T follicular helper cell (primary cell): ENCODE results near the gene MAP3K13.

Source experiments
- DNase-seq: peaks from one replicate; pipeline ENCODE4 v3.0.0-alpha.2; 2020; ENCODE audit warnings: low read depth
- total RNA-seq, 2 experiments: gene quantifications; one replicate each; lab custom pipeline; 2026; lab: John Stamatoyannopoulos, UW

MAP3K13 gene
- total RNA-seq = 12.8 to 14.7 reads per million in 2 experiments

DNA sequence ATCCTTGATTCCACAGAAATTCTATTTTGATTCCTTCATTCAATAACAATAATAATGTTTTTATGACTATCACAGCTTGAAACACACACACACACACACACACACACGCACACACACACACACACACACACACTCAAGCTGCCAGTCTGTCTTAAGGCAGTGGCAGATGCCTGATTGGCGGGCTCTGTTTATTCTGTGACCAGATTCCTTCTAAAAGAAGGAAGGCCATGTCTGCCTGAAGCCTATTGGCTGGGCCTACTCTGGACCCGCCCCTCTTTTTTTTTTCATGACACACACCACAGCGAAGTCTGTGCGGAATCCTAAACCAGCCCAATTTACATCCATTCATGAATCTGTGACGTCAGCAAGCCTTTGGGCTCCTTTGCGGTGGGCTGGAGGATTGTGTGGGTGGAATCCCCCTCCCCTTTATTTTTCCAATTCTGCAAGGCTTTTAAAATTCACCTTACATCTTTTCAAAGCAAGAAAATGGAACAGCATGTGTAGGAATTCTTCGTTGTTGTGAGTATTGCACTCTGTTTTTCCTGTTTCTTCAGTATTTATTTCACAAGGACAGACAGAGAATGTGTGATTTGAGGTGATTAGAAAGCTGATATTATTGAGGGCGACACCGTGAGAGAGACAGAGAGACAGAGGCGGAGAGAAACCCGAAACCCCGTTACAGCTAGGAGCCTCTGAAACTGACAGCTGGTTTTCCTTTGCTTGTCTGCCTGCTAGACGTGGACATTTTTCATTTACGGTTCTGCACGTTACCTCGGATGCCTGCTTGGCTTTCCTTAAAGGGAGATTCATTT lies at the start of gene MAP3K13:
Gene MAP3K13 (plus strand): TSS at position 287 of the 812 bp plus-strand sequence. CDS start 65,446 bp downstream, outside the sequence.
- peak; percentile 3 for DNase-seq

GRCh38 chr3:185313693-185314246 lies 49.2 kb upstream of the MAP3K13 start:
- DNase-seq = no peak

- no peak for DNase-seq
Measured at GRCh38 chr3:185316740-185317412, 46.1 kb upstream of the MAP3K13 start.

DNA sequence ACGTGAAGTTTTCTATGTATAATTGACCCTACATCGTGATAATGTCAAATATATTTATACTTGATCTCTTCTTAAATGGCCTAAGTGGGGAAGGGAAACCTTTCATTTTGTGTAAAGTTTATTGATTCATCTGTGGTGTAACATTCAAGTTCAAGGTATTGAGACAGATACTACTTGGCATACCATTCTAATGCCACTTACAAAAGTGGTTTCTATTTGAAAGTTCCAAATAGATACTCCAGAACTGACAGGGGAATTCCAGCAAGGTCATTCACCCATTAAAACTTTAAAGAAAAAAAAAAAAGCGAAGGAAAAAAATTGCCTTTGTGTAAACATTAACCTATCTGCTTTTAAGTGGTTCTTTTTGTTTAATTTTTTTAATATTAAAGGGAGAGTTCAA lies 45.3 kb upstream of the MAP3K13 start:
- DNase-seq = no peak

- DNase-seq = no peak
Measured at GRCh38 chr3:185318141-185318540, 44.8 kb upstream of the MAP3K13 start.

DNA sequence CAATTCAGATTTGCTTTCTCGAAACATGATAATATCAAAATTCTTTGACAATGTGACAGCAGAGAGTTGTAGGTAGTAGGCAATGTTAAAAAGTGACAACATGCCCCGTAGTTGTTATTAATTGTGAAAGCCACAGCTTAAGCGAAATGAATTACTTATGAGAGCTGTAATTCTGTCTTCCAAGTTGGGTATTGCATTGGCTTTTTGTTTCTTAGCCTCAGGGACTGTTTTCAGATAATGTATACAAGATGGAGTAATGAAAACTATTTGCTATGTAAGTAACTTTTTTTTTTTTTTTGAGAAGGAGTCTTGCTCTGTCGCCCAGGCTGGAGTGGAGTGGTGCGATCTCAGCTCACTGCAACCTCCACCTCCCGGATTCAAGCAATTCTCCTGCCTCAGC lies 43.1 kb upstream of the MAP3K13 start:
- no peak for DNase-seq

DNA sequence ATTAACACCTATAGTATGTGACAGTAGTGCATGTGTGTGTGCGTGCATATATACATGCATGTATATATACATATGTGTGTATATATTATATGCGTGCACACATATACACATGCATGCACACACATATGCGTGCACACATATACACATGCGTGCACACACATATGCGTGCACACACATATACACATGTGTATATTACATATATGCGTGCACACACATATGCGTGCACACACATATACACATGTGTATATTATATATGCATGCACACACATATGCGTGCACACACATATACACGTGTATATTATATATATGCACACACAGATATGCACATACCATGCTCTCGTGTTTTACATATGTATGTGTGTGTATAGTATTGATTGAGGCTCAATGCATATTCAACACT lies 42.0 kb upstream of the MAP3K13 start:
- DNase-seq = no peak

DNA sequence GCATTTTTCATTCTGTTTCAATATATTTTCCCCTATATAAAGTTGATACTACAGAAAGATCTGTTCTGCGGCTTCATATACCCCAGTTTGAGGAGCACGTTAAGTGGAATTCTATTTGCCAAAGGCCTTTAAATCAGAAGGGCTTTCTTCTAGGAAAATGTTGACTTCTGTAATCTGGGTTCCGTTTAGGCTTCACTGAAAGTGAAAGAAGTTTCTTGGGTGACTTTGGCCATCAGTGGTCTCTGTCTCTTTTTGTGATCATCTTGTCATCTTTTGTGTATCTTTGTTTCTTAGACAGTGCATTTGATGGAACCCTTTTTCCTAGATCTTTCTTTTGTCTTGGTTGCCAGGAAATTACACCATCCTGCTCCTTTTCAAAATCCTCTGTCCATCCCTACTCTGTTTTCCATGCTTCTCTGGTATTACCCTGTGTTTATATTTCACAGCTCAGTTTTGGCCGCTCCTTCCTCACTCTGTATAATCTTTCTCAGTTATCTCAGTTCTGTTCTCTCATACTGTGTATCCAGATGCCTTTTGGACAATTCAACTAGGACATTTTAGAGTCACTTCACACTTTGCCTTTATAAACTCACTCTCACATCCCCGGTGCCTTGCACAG lies 40.7 kb upstream of the MAP3K13 start:
- DNase-seq = no peak

- DNase-seq = no peak
Measured at GRCh38 chr3:185325946-185326791, 36.8 kb upstream of the MAP3K13 start.

DNA sequence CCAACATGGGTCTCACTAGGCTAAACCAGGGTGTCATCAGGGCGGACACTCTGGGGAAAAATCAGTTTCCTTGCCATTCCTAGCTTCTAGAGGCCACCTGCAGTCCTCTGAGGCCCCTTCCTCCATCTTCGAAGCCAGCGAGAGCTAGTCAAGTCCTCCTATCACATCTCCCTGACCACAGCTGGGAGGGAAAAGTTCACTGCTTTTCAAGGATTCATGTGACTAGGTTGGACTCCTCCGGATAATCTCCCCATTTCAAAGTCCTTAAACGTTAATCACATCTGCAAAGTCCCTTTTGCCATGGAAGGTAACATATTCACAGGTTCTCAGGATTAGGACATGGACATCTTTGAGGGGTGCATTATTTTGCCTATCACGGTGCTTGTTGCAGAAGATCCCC lies 35.9 kb upstream of the MAP3K13 start:
- no peak for DNase-seq

- no peak for DNase-seq
Measured at GRCh38 chr3:185328324-185329004, 34.5 kb upstream of the MAP3K13 start.

GRCh38 chr3:185330238-185330637 lies 32.7 kb upstream of the MAP3K13 start:
- DNase-seq = no peak

- DNase-seq = no peak
Measured at GRCh38 chr3:185330644-185331043, 32.3 kb upstream of the MAP3K13 start.

- no peak for DNase-seq
Measured at GRCh38 chr3:185332026-185332735, 30.8 kb upstream of the MAP3K13 start.

GRCh38 chr3:185335799-185336198 lies 27.1 kb upstream of the MAP3K13 start:
- no peak for DNase-seq

DNA sequence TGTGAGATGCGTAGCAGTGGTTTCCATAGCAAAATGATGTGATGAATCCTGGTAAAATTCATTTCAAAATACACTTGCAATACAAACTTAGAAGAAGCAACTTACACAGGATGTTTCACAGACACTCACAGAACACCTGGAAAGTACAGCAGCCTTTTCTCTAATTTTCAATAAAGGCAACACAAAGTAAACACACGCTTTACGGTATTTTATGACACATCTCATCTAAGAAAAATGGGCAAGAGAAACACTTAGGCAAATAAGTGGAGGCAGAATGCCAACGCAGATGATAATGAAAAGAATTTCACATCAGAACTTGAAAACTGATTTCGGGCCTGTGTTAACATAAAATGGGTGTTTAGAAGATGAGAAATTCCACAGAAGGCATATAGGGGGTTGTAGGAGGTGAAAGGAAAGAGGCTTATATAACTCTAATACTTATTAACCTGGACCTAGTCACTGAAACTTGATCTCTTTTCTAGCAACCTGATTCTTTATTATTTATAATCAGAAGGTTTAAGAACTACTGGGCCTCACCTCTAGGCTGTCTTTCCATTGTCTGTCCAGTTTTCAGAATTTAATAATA lies 25.6 kb upstream of the MAP3K13 start:
- no peak for DNase-seq

DNA sequence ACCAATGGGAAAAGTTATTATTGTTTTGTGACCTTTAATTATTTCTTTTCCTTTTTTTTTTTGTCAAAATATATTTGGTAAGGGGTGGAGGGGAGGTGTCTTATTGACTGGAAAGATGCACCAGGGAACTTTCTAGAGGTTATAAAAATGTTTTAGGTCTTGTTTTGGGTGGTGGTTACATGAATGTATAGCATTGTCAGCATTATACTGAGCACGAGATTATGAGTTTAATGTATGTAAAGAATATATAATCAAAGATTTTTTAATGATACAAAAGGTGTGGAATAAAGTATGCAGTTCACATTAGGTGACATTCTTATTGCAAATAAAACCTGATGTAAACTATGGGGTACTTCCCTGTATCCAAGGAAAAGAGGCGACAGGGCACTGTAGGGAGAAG lies 23.0 kb upstream of the MAP3K13 start:
- no peak for DNase-seq

- DNase-seq = no peak
Measured at GRCh38 chr3:185340751-185341150, 22.2 kb upstream of the MAP3K13 start.

GRCh38 chr3:185341616-185342458 lies 21.1 kb upstream of the MAP3K13 start:
- no peak for DNase-seq
